Calu3 (cell line): ENCODE results near the gene LUC7L2. TPM values are rescaled to one million over a fixed set of nuclear protein-coding genes. Genes with fewer than 3 reads are reported as not detected.
"Not testable (repeated sequence)": the region's sequence is repeated elsewhere in the genome, so short reads cannot be mapped to it uniquely, and the experiment has no call there.

Source experiments
- BruUV-seq: library from RNA; stranded (reverse); fragments of 400-500 nt; replicated peaks from 2 replicates; lab custom pipeline; 2021; lab: Mats Ljungman, UMichigan
- CTCF ChIA-PET: fragments of 300-600 bp; sonication (Branson Sonifier 250); formaldehyde crosslinking; loops from one replicate; lab custom pipeline; 2022; ENCODE audit warnings: antibody characterized with exemption; lab: Charles Lee
- DNase-seq: peaks from one replicate; pipeline ENCODE4 v3.0.0; 2022
- H3K27ac Mint-ChIP-seq: one replicate; pipeline ENCODE4 v1.8.0; 2022; ENCODE audit warnings: mixed read lengths; ENCODE audit not compliant: unreplicated experiment
- H3K27me3 Mint-ChIP-seq: one replicate; pipeline ENCODE4 v1.8.0; 2022; ENCODE audit warnings: mixed read lengths; ENCODE audit not compliant: unreplicated experiment
- H3K36me3 Mint-ChIP-seq: one replicate; pipeline ENCODE4 v1.8.0; 2022; ENCODE audit warnings: mild to moderate bottlenecking, moderate library complexity, mixed read lengths; ENCODE audit not compliant: insufficient read depth, unreplicated experiment
- H3K4me1 Mint-ChIP-seq: one replicate; pipeline ENCODE4 v1.8.0; 2022; ENCODE audit warnings: mild to moderate bottlenecking, low read depth, mixed read lengths; ENCODE audit not compliant: unreplicated experiment
- H3K4me3 Mint-ChIP-seq: one replicate; pipeline ENCODE4 v1.8.0; 2022; ENCODE audit warnings: mild to moderate bottlenecking, low read depth, moderate library complexity, mixed read lengths; ENCODE audit not compliant: unreplicated experiment
- H3K9me3 Mint-ChIP-seq: one replicate; pipeline ENCODE4 v1.8.0; 2022; ENCODE audit warnings: low read depth, mixed read lengths; ENCODE audit not compliant: unreplicated experiment
- CTCF ChIP-seq: fragments of 200-600 bp; IDR thresholded peaks from one replicate; pipeline ENCODE4 v1.8.0; 2022; ENCODE audit warnings: antibody characterized with exemption; ENCODE audit not compliant: unreplicated experiment
- intact Hi-C: fragments of 100-400 bp; cut with micrococcal nuclease; formaldehyde crosslinking; loops from one replicate; pipeline ENCODE4 v1.10.0; 2022; ENCODE audit not compliant: unreplicated experiment
- total RNA-seq: library from RNA; stranded (reverse); gene quantifications from 2 replicates; pipeline ENCODE4 v1.2.3, GENCODE V29; 2022

Gene LUC7L2
- total RNA-seq, 1 experiment from 2014 or later: 88.8 TPM

GRCh38 chr7:139456511-139456910 is 96.8 kb downstream of the LUC7L2 start:
- CTCF ChIA-PET: no interaction called here
- no peaks in the 10 kb centered on the region for H3K27me3 Mint-ChIP-seq
- H3K9me3 Mint-ChIP-seq: no peaks in the 10 kb centered on the region
- no peaks in the 10 kb centered on the region for H3K36me3 Mint-ChIP-seq
- no peak overlapping the region for H3K4me3 Mint-ChIP-seq
- intact Hi-C loops: no loop called here
- no peak for TF ChIP-seq CTCF
- DNase-seq: no peak
- no TSS peak for BruUV-seq
- no peak overlapping the region for H3K27ac Mint-ChIP-seq
- no peaks in the 10 kb centered on the region for H3K4me1 Mint-ChIP-seq

- Mint-ChIP-seq H3K4me3 (no peak overlapping the region), H3K4me1 (no peaks in the 10 kb centered on the region), H3K27me3 (no peaks in the 10 kb centered on the region), H3K36me3 (no peaks in the 10 kb centered on the region), H3K9me3 (no peaks in the 10 kb centered on the region), H3K27ac (no peak overlapping the region)
- TF ChIP-seq CTCF: no peak
- intact Hi-C loops: no loop called here
- DNase-seq: peak; percentile 19
- CTCF ChIA-PET: interaction anchor here (0.9 kb wide), 1 partner anchor 10 kb away, joined by 3 read pairs; no protein-coding TSS in a partner anchor
- no TSS peak for BruUV-seq
Observed at GRCh38 chr7:139457153-139457946, 97.7 kb downstream of the LUC7L2 start.

- CTCF ChIA-PET, intact Hi-C loops, BruUV-seq, H3K27me3 Mint-ChIP-seq, DNase-seq, H3K27ac Mint-ChIP-seq, H3K36me3 Mint-ChIP-seq, H3K4me1 Mint-ChIP-seq, H3K4me3 Mint-ChIP-seq, H3K9me3 Mint-ChIP-seq: not testable (repeated sequence)
Observed at GRCh38 chr7:139463421-139463820, 103.7 kb downstream of the LUC7L2 start.

- H3K9me3 Mint-ChIP-seq, intact Hi-C loops, H3K27me3 Mint-ChIP-seq, H3K4me3 Mint-ChIP-seq, CTCF ChIA-PET, H3K4me1 Mint-ChIP-seq, DNase-seq, H3K36me3 Mint-ChIP-seq, H3K27ac Mint-ChIP-seq, BruUV-seq: not testable (repeated sequence)
Observed at GRCh38 chr7:139464511-139464910, 104.8 kb downstream of the LUC7L2 start.

- H3K27ac Mint-ChIP-seq, CTCF ChIA-PET, H3K27me3 Mint-ChIP-seq, intact Hi-C loops, BruUV-seq, H3K9me3 Mint-ChIP-seq, H3K36me3 Mint-ChIP-seq, H3K4me1 Mint-ChIP-seq, H3K4me3 Mint-ChIP-seq, DNase-seq: not testable (repeated sequence)
Observed at GRCh38 chr7:139465072-139465471, 105.4 kb downstream of the LUC7L2 start.

- H3K4me3 Mint-ChIP-seq, H3K36me3 Mint-ChIP-seq, BruUV-seq, DNase-seq, H3K27me3 Mint-ChIP-seq, H3K27ac Mint-ChIP-seq, H3K9me3 Mint-ChIP-seq, CTCF ChIA-PET, intact Hi-C loops: not testable (repeated sequence)
- peaks cover 12% of the 10 kb centered on the region for H3K4me1 Mint-ChIP-seq
Observed at GRCh38 chr7:139467729-139468128, 108.0 kb downstream of the LUC7L2 start.

- H3K4me3 Mint-ChIP-seq, H3K9me3 Mint-ChIP-seq, DNase-seq, CTCF ChIA-PET, BruUV-seq, H3K36me3 Mint-ChIP-seq, H3K27ac Mint-ChIP-seq, H3K27me3 Mint-ChIP-seq, intact Hi-C loops: not testable (repeated sequence)
- peaks cover 12% of the 10 kb centered on the region for H3K4me1 Mint-ChIP-seq
Observed at GRCh38 chr7:139468281-139468680, 108.6 kb downstream of the LUC7L2 start.
